OCI-LY7 (cell line): ENCODE measurements around the gene ZNF598. TPM values are rescaled to one million over a fixed set of nuclear protein-coding genes. Genes with fewer than 3 reads are reported as not detected.
A peak's percentile ranks its signal among the peaks of the same experiment; 100 is the strongest.

Experiments
- BruUV-seq: library from RNA; stranded (reverse); fragments of 400-500 nt; replicated peaks from 2 replicates; lab custom pipeline; 2021; lab: Mats Ljungman, UMichigan
- CTCF ChIA-PET: fragments of 300-600 bp; sonication (Branson Sonifier 250); formaldehyde crosslinking; loops from one replicate; lab custom pipeline; 2022; ENCODE audit warnings: antibody characterized with exemption; ENCODE audit not compliant: unreplicated experiment; lab: Charles Lee
- POLR2A ChIA-PET: fragments of 300-600 bp; sonication (Branson Sonifier 250); formaldehyde crosslinking; loops from one replicate; lab custom pipeline; 2022; ENCODE audit warnings: antibody characterized with exemption; lab: Charles Lee
- DNase-seq: peaks from one replicate; pipeline ENCODE4 v3.0.0-alpha.2; 2015; ENCODE audit warnings: low spot score
- H2AFZ ChIP-seq: fragments of 200-600 bp; sonication (generic), shearing (Covaris generic); 2 replicates; pipeline ENCODE4 v1.6.1; 2014; ENCODE audit warnings: mild to moderate bottlenecking, antibody characterized with exemption, low read length, moderate library complexity
- H3K27ac ChIP-seq: fragments of 200-600 bp; sonication (generic); 2 replicates; pipeline ENCODE4 v1.5.1; 2014; ENCODE audit warnings: mixed run types, low read depth, mild to moderate bottlenecking, moderate library complexity, low read length, inconsistent platforms; ENCODE audit not compliant: poor library complexity, severe bottlenecking
- H3K36me3 ChIP-seq: fragments of 200-600 bp; sonication (generic); 2 replicates; pipeline ENCODE4 v1.6.1; 2014; ENCODE audit warnings: mild to moderate bottlenecking, antibody characterized with exemption, low read length, moderate library complexity, mixed read lengths; ENCODE audit not compliant: insufficient read depth
- H3K4me1 ChIP-seq: fragments of 200-600 bp; sonication (generic); 2 replicates; pipeline ENCODE4 v1.5.1; 2014; ENCODE audit warnings: mild to moderate bottlenecking, low read length; ENCODE audit not compliant: insufficient read depth, poor library complexity, severe bottlenecking
- H3K4me2 ChIP-seq: fragments of 200-600 bp; sonication (generic); 2 replicates; pipeline ENCODE4 v1.6.1; 2014; ENCODE audit warnings: mild to moderate bottlenecking, low read length
- H3K4me3 ChIP-seq: fragments of 200-600 bp; sonication (generic); 2 replicates; pipeline ENCODE4 v1.5.1; 2014; ENCODE audit warnings: mild to moderate bottlenecking, low read depth, low read length; ENCODE audit not compliant: poor library complexity, severe bottlenecking
- H3K79me2 ChIP-seq: fragments of 200-600 bp; sonication (generic); 2 replicates; pipeline ENCODE4 v1.6.1; 2016; ENCODE audit warnings: low read depth, mild to moderate bottlenecking, low read length, moderate library complexity, mixed read lengths; ENCODE audit not compliant: insufficient read depth
- H3K9me2 ChIP-seq: fragments of 200-600 bp; sonication (generic); 2 replicates; pipeline ENCODE4 v1.6.1; 2016; ENCODE audit warnings: mild to moderate bottlenecking, low read length, mixed read lengths; ENCODE audit not compliant: insufficient read depth
- H3K9me3 ChIP-seq: fragments of 200-600 bp; sonication (generic); 2 replicates; pipeline ENCODE4 v1.6.1; 2014; ENCODE audit warnings: mild to moderate bottlenecking, mixed run types, low read length, mixed read lengths
- H4K20me1 ChIP-seq: fragments of 200-600 bp; sonication (generic); 2 replicates; pipeline ENCODE4 v1.6.1; 2014; ENCODE audit warnings: mild to moderate bottlenecking, antibody characterized with exemption, low read length, moderate library complexity, mixed read lengths; ENCODE audit not compliant: insufficient read depth
- EZH2phosphoT487 ChIP-seq: fragments of 200-600 bp; sonication (generic); IDR thresholded peaks from 2 replicates; pipeline ENCODE4 v1.6.1; 2018; ENCODE audit warnings: low read depth, borderline replicate concordance, mild to moderate bottlenecking, mixed run types, antibody characterized with exemption, low read length, moderate library complexity, mixed read lengths
- intact Hi-C: fragments of 100-400 bp; cut with micrococcal nuclease; formaldehyde crosslinking; loops from one replicate; pipeline ENCODE4 v1.10.0; 2022; ENCODE audit not compliant: unreplicated experiment
- total RNA-seq, 2 experiments: library from RNA; depleted of rRNA in 1 of 2; stranded (reverse); fragments of >200 nt in 1 of 2; shearing (Covaris generic) in 1 of 2; gene quantifications; 2 replicates each; pipeline ENCODE4 v1.2.3, GENCODE V29; 2014 to 2022
- TF ChIP-seq, protein P1 (sequence below): fragments of 200-600 bp; sonication (generic); conservative IDR thresholded peaks from 2 replicates; pipeline ENCODE4 v1.5.1; 2014; ENCODE audit warnings: mild to moderate bottlenecking, antibody characterized with exemption, low read length, moderate library complexity, mixed read lengths

ZNF598 gene
- total RNA-seq, 2 experiments from 2014 or later: 26.3 to 80.4 TPM

DNA sequence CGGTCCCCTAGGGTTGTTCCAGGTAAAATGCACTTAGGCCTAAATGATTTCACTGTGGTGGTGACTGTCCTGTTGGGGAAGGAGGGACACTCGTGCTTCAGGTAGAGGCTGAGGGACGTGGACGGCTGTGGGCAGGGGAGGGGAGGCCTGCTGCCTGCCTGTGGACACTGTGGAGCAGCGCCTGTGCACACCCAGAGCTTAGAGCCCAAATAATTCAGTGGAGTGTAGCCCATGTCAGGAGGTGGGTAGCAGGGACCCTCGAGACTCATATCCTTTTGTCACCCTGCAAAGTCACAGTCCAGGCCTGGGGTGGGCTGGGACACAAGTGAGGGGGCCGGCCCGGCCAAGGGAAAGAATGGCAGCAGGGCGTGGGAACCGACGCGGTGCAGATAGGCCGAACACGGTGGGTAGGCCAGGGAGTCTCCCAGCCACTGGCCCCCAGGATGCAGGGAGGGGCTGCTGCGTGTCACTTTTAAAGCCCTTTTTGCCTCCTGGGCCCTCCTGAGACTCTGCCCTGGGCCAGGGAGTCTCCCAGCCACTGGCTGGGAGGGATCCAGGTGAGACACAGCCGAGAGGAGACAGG is 16.3 kb upstream of the ZNF598 start:
- TF ChIP-seq, protein P1, sequence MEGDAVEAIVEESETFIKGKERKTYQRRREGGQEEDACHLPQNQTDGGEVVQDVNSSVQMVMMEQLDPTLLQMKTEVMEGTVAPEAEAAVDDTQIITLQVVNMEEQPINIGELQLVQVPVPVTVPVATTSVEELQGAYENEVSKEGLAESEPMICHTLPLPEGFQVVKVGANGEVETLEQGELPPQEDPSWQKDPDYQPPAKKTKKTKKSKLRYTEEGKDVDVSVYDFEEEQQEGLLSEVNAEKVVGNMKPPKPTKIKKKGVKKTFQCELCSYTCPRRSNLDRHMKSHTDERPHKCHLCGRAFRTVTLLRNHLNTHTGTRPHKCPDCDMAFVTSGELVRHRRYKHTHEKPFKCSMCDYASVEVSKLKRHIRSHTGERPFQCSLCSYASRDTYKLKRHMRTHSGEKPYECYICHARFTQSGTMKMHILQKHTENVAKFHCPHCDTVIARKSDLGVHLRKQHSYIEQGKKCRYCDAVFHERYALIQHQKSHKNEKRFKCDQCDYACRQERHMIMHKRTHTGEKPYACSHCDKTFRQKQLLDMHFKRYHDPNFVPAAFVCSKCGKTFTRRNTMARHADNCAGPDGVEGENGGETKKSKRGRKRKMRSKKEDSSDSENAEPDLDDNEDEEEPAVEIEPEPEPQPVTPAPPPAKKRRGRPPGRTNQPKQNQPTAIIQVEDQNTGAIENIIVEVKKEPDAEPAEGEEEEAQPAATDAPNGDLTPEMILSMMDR: no peak
- TF ChIP-seq EZH2phosphoT487: no peak

DNA sequence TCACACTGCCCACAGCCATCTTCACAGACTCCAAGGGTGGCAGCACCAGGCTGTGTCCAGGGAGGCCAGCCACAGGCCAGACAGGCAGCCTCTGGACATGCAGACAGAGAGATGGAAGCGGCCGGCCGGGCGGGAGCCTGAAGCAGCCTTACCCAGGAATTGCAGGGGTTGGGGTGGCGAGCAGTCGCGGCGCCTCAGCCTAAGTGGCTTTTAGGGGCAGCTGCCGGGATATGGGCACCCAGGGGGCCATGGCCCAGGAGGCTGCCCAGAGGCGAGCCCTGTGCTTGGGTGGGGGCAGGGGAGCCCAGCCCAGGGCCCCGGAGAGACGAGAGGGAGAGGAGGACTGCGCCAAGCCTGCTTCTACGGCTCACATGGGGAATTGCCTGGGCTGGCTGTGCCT is 15.6 kb upstream of the ZNF598 start:
- Histone ChIP-seq H4K20me1 (no peaks in the 10 kb centered on the region), H3K4me2 (no peak overlapping the region), H2AFZ (no peak overlapping the region), H3K79me2 (no peaks in the 10 kb centered on the region), H3K36me3 (no peaks in the 10 kb centered on the region), H3K4me1 (peaks cover 13% of the 10 kb centered on the region), H3K27ac (no peak overlapping the region), H3K9me3 (no peaks in the 10 kb centered on the region), H3K9me2 (no peaks in the 10 kb centered on the region), H3K4me3 (no peak overlapping the region)
- no TSS peak for BruUV-seq
- TF ChIP-seq EZH2phosphoT487: no peak
- TF ChIP-seq, protein P1: no peak
- POLR2A ChIA-PET: no interaction called here
- DNase-seq: no peak
- intact Hi-C loops: no loop called here
- CTCF ChIA-PET: no interaction called here

More for the DNA sequence above, 16.3 kb upstream of the ZNF598 start:
- ChIA-PET CTCF (no interaction called here), POLR2A (no interaction called here)
- Histone ChIP-seq H4K20me1 (no peaks in the 10 kb centered on the region), H3K9me3 (no peaks in the 10 kb centered on the region), H3K4me1 (peaks cover 13% of the 10 kb centered on the region), H3K36me3 (no peaks in the 10 kb centered on the region), H2AFZ (no peak overlapping the region), H3K4me2 (peak overlapping the region; percentile 17; the same call in 1 of the 2 replicates), H3K9me2 (no peaks in the 10 kb centered on the region), H3K27ac (no peak overlapping the region), H3K4me3 (no peak overlapping the region), H3K79me2 (no peaks in the 10 kb centered on the region)
- intact Hi-C loops: no loop called here
- no TSS peak for BruUV-seq
- DNase-seq: no peak

DNA sequence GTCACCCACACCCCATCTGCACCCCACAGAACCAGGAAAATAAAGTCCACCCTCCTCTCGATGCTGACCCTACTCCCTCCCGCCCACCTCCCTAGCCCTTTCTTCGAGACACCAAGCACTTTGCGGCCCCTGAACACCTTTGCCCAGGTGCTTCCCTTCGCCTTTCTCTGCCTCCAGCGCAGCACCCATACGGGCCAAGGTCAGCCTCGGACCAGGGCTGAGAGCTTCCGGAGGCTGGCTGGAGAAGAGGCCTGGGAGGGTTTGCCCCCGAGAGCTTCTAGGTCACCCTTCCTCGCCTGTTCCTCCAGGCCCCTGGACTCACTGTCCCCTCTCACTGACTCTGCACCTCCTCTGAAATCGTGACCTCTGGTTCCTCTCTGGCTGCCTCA is 14.4 kb upstream of the ZNF598 start:
- intact Hi-C loops: no loop called here
- Histone ChIP-seq H3K27ac (no peak overlapping the region), H3K79me2 (no peaks in the 10 kb centered on the region), H3K4me3 (no peak overlapping the region), H3K36me3 (no peaks in the 10 kb centered on the region), H3K4me1 (peaks cover 13% of the 10 kb centered on the region), H3K9me3 (no peaks in the 10 kb centered on the region), H3K9me2 (no peaks in the 10 kb centered on the region), H2AFZ (no peak overlapping the region), H3K4me2 (no peak overlapping the region), H4K20me1 (no peaks in the 10 kb centered on the region)
- ChIA-PET CTCF (no interaction called here), POLR2A (no interaction called here)
- BruUV-seq: no TSS peak
- no peak for DNase-seq
- TF ChIP-seq, protein P1: no peak
- no peak for TF ChIP-seq EZH2phosphoT487
